Measurements from ENCODE around the gene MMP13.
A peak's percentile ranks its signal among the peaks of the same experiment; 100 is the strongest.
"Not testable (repeated sequence)": the region's sequence is repeated elsewhere in the genome, so short reads cannot be mapped to it uniquely, and the experiment has no call there.

Gene MMP13

GRCh38 chr11:102955624-102956023, at the start of gene MMP13:
TSS of gene MMP13 (minus strand) at chr11:102955732. CDS start at chr11:102955705, 27 bp downstream.
- DNase-seq, result no peak

- DNase-seq, result not testable (repeated sequence)
These were observed 48.7 kb upstream of the MMP13 start for GRCh38 chr11:103004234-103004633.

GRCh38 chr11:102994105-102994504, 38.6 kb upstream of the MMP13 start:
- no peak for DNase-seq

GRCh38 chr11:102991776-102992175, 36.2 kb upstream of the MMP13 start:
- DNase-seq, result no peak

GRCh38 chr11:102990145-102990544, 34.6 kb upstream of the MMP13 start:
- DNase-seq, result no peak

- no peak for DNase-seq
These were observed 34.0 kb upstream of the MMP13 start for GRCh38 chr11:102989379-102990047.

- DNase-seq, result no peak
These were observed 31.3 kb upstream of the MMP13 start for GRCh38 chr11:102986815-102987214.

- no peak for DNase-seq
These were observed 30.3 kb upstream of the MMP13 start for GRCh38 chr11:102985850-102986249.

- no peak for DNase-seq
These were observed 28.0 kb upstream of the MMP13 start for GRCh38 chr11:102983486-102983885.

GRCh38 chr11:102981324-102981910, 25.9 kb upstream of the MMP13 start:
- DNase-seq, result no peak

- DNase-seq, result no peak
These were observed 19.2 kb upstream of the MMP13 start for GRCh38 chr11:102974552-102975280.

- DNase-seq, result not testable (repeated sequence)
These were observed 18.2 kb upstream of the MMP13 start for GRCh38 chr11:102973698-102974097.

- DNase-seq, result no peak
These were observed 17.3 kb upstream of the MMP13 start for GRCh38 chr11:102972853-102973252.

GRCh38 chr11:102971766-102972165, 16.2 kb upstream of the MMP13 start:
- DNase-seq, result no peak

GRCh38 chr11:102967497-102967896, 12.0 kb upstream of the MMP13 start:
- no peak for DNase-seq

GRCh38 chr11:102966011-102966410, 10.5 kb upstream of the MMP13 start:
- no peak for DNase-seq

GRCh38 chr11:102964867-102965266, 9.3 kb upstream of the MMP13 start:
- no peak for DNase-seq

GRCh38 chr11:102957953-102958352, 2.4 kb upstream of the MMP13 start:
- DNase-seq, result no peak

- no peak for DNase-seq
These were observed 4.9 kb downstream of the MMP13 start for GRCh38 chr11:102950622-102951081.

GRCh38 chr11:102946237-102946636, 9.3 kb downstream of the MMP13 start:
- no peak for DNase-seq

GRCh38 chr11:102940714-102941588, 14.6 kb downstream of the MMP13 start:
- DNase-seq, result peak; percentile 34

GRCh38 chr11:102936864-102937509, 18.5 kb downstream of the MMP13 start:
- DNase-seq, result no peak
